GM19397 (cell line): ENCODE data around the gene EXT2.

Source experiments
- ATAC-seq: cut with Tn5 transposase; IDR thresholded peaks from one replicate; pipeline ENCODE4 v1.9.1; 2021; ENCODE audit warnings: mild to moderate bottlenecking, moderate library complexity; ENCODE audit not compliant: unreplicated experiment

Gene EXT2

DNA sequence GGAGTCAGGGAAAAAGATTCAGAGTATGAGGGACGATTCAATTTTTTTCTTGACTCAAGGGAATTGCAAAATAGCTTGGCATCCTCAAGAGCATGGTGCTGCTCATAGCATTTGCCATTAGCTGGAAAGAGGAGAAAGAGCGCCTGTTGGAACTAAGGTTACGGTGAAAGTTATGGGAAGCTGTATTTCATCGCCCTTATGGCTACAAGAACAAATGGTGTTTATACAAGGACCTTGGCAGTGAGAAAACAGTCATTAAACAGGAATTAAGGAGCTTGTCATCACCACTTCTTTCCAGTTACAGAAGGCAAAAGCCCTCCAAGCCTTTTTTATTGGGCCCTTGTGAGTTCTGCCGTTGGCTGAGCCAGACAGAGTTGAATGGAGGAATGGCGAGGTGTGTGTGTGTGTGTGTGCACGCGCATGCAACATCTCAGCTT lies 140.3 kb downstream of the EXT2 start:
- ATAC-seq, result no peak

DNA sequence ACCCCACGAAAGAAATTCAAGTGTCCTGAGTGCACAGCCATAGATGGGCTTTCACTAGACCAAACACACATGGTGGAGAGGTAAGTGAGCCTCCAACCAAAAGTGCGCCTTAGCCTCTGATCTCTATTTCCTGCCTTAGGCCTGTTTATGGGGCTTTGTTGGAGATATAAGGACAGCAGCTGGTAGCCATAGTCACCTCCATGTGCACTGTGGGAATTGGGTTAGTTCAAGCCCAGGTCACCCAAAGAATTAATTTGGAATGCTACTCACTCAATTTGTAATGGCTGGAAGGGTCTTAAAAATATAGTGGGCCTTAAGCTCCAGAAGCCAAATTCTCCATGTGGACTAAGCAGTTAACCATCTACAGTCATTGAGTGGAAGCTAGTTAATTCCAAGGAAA lies 140.8 kb downstream of the EXT2 start:
- no peak for ATAC-seq

DNA sequence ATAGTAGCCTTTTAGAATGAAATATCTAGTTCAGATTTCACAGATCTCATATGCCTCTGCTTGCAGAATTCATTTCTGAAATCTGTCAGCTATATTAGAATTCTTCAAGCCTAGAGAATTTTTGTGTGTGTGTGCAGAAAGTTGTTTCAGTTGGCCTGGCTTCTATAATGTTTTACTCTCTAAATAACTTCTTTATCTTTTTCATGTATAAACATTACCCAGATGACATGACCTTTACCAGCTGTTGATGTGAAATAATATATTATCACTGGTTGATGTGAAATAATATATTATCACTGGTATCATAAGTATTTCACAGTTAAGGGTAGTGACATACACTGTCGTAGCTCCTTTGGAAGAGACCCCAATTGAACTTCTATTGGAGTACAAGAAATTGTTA lies 141.7 kb downstream of the EXT2 start:
- no peak for ATAC-seq

DNA sequence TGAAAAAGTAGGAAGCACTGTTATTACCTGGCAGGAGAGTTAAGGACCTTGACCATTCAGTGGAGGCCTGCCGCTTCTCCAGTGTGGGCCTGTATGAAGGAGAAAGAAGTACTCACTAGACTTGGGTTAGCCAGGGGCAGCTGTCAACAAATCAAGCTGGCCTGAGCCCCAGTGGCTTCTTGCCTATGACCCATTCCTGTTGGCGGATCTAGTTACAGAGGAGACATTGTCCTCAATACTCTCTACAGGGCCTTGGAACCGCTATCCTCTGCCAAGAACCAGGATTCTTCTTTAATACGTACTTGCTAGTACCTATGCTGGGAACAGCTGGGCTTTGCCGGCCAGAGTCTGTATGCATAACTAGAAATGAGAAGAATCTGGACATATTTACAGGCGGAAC lies 146.4 kb downstream of the EXT2 start:
- no peak for ATAC-seq

GRCh38 chr11:44243086-44243485 lies 147.6 kb downstream of the EXT2 start:
- no peak for ATAC-seq

DNA sequence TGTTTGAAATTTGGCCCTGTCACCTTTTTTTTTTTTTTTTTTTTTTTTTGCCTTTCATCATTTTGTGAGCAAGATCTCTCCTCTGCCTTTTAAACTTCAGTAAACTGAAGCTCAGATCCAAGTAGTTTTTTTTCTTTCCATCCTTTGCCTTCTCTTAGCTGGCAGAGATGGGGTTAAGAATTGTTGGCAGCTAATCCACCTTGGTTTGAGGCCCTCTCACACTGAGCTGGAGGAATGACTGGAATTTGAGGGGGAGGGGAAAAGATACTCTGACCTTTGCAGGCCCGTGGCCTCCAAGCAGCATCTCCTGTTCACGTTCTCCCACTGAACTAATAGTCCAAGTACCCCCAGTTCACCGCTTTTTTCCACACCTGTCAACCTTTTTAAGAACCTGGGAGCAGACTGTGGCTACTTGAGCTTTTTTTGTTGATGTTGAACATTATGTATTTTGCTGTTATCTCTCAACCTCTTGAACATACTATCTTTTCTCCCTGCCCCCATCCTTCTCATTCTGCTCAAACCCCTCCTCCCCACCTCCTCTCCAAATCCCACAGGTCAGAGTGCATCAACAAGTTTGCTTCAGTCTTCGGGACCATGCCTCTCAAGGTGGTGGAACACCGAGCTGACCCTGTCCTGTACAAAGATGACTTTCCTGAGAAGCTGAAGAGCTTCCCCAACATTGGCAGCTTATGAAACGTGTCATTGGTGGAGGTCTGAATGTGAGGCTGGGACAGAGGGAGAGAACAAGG lies 148.3 kb downstream of the EXT2 start:
- ATAC-seq, result no peak

- ATAC-seq, result no peak
Measured at GRCh38 chr11:44244639-44245310, 149.3 kb downstream of the EXT2 start.

DNA sequence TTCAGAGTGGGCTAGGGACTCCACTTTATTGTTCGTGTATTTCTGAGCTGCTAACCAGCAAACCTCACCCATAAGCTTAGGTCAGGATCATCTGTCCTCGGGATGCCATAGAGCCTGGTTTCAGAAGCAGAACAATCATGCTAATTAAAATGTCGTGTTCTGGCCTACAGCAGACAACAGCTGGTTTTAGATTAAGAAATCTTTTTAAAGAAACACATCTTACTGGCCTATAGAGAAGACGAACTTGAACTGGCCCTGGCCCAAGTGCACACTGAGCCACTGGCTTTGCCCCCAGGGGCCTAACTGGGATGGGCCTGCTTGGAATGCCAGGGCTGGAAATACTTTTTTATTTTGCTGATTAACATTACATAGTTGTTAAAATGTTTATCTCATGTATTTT lies 151.2 kb downstream of the EXT2 start:
- ATAC-seq, result no peak

DNA sequence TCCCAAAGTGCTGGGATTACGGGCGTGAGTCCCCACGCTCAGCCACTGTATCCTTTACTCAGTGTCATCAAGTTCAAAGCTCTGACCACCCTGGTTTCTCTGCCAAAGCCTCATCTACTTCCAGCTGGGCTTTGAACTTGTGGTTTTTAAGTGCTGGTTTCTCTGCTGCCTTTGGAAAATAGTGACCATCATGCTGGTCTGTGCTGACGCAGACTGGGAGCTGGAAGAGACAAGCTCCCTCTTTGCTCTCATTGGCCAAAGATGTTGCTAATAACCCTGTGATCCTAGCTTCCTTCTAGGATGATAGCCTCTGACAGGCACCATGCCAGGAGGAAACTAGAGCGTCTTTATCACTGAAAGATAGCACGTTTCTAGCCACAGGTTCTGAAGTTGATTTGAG lies 152.0 kb downstream of the EXT2 start:
- no peak for ATAC-seq

DNA sequence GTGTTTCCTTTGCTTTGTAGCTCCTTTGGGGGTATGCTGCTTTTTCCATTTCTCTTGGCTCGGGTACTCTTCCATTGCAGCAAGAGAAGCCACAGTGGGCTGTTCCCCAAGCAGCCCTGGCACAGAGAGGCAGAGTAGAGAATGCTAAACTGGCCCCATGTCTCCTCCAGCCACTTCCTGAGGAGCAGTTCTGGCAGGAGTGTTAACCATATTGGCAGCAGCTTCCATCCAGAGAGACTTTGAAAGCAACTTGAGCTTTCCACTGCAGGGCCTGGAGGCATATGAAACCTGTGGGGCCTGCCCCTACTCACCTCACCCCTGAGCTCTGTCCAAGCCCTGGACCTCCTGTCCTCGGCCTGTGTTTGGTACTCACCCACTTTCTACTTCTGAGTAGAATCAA lies 152.6 kb downstream of the EXT2 start:
- no peak for ATAC-seq

- no peak for ATAC-seq
Measured at GRCh38 chr11:44250421-44250820, 154.9 kb downstream of the EXT2 start.

GRCh38 chr11:44252999-44253602 lies 157.6 kb downstream of the EXT2 start:
- no peak for ATAC-seq

GRCh38 chr11:44255406-44256071 lies 160.1 kb downstream of the EXT2 start:
- no peak for ATAC-seq

GRCh38 chr11:44256673-44257291 lies 161.3 kb downstream of the EXT2 start:
- no peak for ATAC-seq

GRCh38 chr11:44257338-44258189 lies 162.1 kb downstream of the EXT2 start:
- no peak for ATAC-seq

- ATAC-seq, result no peak
Measured at GRCh38 chr11:44258190-44258489, 162.7 kb downstream of the EXT2 start.

- ATAC-seq, result no peak
Measured at GRCh38 chr11:44258839-44259420, 163.5 kb downstream of the EXT2 start.

DNA sequence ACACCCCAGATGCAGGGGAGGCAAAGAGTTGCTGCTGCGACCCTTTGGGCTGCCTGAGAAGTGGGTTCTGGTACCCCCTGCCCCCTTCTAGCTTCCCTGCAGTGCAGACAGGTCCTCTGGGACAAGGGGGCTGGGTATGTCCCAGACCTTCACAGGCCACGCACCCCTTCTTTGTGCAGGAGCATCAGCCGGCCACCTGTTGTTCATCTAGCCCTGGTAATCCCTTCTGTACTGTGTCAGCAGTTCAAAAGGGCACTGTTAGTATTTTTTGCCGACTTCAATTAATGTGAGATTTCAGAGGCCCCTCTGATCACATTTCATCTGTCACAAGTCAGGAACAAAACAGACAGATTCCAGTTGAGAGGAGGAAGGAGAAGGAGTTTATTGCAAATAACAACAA lies 164.6 kb downstream of the EXT2 start:
- ATAC-seq, result no peak

DNA sequence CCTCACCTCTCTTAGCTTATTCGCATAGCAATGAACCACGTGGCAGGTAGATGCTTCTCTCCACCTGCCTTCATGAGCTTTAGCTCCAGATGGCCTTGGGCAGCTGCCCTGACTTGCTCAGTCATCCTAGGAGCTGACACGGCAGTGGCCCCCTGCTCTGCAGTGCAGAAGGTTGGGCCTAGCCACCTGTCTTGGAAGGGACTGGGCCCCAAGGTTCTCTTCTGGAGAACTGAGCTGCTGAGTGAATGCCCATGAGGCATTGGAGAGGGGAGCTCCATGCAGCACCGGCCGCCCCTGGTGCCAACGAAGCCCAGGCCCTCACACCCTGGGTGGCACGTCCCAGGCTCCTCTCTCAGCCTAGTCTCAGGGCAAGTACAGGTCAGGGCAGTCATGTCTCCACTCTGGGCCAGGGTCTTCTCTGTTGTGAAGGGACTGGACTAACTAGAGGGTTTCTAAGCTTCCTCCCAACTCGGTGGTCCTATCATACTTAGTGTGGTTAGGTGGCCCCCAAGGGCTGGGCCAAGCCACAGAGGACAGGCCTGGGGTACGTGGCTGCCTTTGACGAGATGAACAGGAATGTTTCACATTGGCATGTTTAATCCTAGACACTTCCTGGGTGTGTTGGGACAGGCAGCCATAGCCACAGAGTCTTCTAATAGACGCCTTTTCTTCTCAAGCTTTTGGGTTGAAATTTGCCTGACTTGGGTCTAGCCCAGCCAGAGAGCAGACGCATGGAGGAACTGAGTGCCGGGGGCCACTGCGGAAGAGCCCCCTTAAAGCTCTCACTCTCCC lies 166.5 kb downstream of the EXT2 start:
- ATAC-seq, result no peak
